Stimulated activated CD4-positive, alpha-beta T cell treated with anti-CD3 and anti-CD28 coated beads, Interleukin-12 subunit alpha, Interleukin-12 subunit beta, amount 100 ng/mL, for 24 hours (primary cell): ENCODE results near the gene INF2.
A peak's percentile ranks its signal among the peaks of the same experiment; 100 is the strongest.
"Not testable (repeated sequence)": the region's sequence is repeated elsewhere in the genome, so short reads cannot be mapped to it uniquely, and the experiment has no call there.

Source experiments
- DNase-seq, 2 experiments: peaks; one replicate each; pipeline ENCODE4 v3.0.0-alpha.2; 2020; ENCODE audit warnings: low read depth in 2 of 2

The INF2 gene

DNA sequence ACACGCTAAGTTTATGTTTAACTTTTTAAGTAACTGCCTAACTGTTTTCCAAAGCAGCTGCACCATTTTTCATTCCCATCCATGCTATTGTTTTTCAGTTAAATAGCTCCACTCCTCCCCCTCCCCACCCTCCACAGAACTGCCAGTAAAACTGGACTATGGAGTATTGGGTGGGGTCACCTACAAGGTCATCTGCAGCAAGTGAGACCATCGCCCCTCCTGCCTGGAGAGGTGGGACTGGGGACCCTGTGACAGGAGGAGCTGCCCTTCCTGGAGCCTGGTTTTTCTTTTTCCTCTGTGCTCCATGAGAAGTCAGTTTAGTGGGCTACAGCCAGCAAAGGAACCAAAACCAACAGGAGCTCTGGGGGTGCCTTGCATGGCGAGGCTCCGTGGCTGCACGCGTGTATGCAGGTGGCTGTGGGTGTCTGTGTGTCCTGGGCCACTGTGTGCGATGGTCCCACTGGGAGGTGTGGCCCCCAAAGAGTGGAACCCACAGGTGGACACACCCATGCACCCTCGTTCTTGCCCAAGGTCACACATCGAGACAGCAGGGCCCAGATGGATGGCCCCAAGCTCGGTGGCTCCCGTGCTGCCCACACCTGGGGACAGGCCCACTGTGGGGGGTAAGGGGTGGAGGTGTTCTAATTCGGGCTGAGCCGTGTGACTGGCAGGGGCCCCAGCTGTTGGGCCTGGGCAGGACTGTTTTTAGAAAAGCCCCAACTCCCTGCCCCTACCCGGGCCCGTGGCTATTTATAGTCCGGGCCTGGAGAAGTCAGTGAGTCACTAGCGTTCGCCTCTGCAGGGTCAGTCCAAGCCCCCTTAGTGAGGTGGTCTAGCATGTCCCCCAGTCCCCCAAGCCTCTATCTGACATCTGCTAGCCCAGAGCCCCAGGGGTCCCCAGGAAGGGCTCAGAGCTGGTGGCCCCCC, 32.4 kb downstream of the INF2 start:
- DNase-seq: no peak

DNA sequence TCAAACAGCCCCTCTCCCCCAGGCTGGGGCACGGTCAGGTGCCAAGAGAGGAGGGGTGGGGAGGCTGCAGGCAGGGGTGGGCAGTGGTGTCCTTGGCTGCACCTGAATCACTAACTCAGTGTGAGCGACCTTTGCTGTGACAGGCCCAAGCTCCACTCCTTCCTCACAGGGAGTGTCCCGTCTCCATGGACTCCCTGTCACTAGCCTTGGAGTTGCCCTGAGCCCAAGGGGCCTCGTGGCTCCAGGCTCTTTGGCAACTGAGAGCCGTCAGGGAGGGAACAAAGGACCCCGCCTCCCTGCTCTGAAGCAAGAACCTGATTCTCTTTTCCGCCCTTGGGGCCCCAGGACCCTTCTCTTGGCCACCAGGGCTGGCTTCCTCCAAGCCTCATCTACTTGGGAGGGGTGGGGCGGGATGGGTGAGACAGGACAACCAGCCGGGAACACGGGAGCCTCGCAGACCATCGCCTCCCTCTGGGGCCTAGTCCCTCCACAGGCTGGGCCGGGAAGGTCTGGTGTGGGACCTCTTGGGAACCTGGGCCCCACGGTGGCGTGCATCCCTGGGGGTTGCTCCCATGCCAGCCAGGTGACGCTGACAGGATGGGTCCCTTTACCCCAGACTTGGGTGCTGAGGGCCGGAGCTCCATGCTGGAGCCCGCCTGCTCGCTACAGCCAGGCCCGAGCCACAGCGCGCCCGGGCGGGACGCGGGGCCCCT, 33.7 kb downstream of the INF2 start:
- no peak for DNase-seq

DNA sequence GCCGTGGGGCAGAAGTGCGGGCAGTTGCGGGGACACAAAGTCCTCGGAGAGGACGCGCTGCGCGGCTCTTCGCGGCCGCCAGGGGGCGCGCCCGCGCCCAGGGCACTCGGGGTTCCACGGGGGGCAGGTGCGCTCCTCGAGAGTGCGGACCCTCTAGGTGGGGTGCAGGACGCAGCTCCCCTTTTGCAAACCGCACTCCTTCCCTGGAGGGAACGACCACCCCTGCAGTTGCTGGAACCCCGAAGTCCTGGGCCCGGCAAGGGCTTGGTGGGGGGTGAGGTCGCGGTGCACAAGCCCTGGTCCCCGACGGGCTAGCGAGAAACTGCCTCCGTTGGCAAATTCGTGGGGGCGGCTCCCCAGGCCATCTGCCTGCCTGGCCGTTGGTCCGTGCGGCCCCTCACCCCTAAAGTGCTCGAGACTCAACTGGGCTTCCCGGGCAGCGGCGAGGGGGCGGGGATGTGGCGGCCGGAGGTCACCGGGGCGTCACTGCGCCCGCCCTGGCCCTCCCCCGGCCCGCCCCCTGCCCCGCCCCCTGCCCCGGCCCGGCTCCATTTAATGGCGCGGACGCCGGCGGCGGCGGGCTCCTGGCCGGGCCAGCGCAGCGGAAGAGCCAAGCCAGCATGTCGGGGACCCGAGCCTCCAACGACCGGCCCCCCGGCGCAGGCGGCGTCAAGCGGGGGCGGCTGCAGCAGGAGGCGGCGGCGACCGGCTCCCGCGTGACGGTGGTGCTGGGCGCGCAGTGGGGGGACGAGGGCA, 34.4 kb downstream of the INF2 start, which contains the start of gene ADSS1:
Gene ADSS1, plus strand, starts transcription at position 579 of the 756 bp plus-strand sequence. Its CDS starts 42 bp downstream, at position 621.
- DNase-seq: peak; percentile 22 to 34

DNA sequence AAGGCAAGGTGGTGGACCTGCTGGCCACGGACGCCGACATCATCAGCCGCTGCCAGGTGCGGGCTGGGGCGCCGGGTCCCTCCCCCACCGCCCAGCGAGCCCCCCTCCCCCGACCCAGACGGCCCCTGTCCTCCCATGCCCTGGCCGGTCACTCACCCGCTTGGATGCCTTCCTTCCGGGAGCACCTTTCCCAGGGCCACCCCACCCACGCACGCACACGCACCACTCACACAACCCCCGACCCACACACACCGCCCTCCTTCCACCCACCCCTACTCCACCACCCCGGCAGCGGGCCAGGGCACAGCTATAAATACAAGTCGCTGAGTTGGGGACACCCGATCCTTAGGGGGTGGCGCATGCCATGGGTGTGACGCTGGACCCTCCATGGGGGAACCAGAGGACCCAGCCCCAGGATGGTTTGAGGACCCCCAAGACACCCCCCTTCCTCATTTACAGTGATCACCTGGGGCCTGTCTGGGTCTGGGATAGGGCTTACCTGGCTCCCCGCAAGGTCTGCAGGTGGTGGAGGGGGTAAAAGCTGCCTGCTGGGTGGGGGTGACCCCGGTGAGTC, 35.1 kb downstream of the INF2 start:
- peak in 1 of 2 experiments; percentile 16 for DNase-seq

DNA sequence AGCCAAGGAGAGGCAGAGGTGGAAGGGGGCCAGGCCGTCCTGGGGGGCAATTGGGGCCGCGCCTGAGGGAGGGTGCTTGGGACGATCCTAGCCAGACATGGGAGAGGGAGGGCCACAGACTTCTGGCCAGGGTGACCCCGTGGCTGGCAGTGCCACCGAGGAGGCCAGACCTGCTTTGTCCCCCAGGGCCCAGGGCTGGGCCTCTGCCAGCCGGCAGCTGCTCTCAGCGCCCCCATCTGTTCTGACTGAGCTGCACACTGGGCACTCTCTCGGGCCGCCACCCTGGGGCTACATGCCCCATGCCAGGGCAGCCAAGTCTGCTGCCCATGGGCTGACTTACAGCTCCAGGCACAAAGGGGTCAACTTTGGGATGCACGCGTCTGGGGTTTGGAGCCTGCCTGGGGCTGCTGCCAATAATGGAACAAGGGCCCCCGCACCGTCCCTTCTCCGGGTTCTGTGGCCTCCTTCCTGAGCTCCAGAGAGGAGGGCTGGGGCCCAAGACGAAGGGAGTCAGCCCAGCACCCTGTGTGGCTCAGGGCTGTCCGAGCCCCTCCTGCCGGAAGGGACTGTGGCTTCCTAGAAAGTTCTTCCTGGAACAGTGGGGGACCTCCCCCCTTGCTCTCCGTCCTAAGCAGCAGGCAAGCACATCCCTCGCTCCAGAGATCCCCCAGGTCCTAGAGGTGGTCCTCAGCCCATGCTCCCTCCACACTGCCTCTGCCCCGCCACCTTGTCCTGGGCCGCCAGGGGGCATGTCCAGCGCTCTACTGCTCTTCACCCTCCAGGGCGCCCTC, 35.8 kb downstream of the INF2 start:
- no peak for DNase-seq

DNA sequence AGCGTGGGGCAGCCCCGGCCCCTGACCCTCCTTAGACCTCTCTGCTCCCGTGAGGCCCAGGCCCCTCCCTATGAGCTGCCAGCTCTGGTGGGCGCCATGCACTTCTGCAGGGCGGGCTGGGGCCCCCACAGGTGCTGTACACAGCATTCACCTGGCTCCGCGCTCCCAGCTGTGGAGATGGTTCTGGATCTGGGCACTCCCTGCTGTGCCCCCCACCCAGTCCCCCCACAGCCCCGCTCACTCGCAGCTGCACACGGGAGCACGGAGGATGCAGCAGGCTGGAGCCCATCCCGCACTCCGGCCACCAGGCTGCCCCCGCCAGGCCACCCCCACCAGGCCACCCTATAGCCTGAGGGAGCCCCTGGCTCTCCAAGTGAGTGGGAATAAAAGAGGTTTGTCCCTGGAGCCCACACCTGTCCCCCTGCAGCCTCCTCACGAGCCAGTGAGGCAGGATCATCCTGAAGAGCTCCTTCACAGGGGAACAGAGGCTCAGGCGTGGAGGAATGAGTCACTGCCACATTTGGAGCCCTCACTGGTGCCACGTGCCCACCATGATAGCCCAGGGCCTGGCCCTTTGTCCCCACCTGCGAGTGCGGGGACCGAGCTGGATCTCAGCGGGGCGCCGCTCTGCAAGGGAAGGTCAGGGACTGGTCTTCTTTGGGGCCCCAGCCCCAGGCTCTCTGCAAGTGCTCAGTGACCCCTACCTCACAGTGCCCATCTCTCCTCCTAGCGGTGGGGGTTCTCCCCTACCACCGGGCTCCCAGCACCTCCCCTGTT, 36.5 kb downstream of the INF2 start:
- no peak for DNase-seq

DNA sequence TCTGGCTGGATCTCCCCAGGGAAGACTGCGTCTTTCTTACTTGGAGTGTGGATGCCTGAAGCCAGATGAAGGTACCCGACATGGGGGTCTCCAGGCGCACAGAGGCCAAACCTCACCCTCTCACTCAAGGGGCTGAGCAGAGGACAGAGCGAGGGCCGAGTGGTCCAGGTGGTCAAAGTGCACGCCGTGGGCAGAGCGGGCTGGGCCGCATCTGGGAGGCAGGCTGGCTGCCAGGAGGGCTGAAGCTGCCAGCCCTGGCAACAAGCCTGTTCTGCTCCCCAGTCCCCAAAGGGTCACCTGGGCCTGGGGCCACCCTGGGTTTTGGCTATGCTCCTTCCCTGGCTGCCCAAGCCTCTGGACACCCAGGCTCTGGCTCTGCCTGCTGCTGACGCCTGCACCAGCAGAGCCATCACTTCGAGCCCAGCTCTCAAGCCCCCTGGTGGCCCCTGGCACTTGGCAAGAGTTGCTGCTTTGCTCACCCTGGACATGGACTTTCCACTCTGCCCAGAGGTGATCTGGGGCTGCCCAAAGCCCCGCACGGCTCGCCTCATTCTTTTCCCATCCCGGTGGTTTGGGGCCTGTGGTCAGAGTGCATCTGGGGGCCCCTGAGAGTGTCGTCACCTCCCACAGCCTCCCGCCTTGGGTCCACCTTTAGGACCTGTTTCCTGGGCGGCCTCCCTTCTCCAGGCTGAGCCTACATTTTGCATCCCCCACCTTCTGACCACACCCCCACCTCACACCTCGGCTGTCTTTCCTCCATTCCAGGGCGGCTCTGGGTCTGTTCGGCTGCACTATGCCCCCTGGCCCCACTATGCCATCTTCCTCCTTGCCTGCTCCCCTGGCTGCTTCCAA, 37.4 kb downstream of the INF2 start:
- no peak for DNase-seq

DNA sequence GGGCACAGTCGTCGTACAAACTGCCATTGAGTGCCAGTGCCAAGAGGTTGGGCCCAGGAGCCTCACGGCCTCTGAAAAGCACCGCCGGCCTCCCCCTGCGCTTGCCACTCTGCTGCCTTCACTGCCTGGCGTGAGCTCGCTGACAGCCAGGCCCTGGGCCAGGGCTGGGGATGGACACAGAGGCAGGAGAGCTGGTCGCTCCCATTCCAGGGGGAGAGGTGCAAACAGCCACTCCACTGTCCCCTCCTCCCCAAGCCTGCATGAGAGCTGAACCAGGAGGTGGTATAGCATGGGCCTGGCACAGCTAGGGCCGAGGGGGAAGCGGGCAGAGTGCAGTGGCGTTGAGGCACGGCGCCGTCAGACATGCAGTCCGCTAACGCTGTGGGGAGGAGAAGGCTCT, 39.2 kb downstream of the INF2 start:
- DNase-seq: no peak

DNA sequence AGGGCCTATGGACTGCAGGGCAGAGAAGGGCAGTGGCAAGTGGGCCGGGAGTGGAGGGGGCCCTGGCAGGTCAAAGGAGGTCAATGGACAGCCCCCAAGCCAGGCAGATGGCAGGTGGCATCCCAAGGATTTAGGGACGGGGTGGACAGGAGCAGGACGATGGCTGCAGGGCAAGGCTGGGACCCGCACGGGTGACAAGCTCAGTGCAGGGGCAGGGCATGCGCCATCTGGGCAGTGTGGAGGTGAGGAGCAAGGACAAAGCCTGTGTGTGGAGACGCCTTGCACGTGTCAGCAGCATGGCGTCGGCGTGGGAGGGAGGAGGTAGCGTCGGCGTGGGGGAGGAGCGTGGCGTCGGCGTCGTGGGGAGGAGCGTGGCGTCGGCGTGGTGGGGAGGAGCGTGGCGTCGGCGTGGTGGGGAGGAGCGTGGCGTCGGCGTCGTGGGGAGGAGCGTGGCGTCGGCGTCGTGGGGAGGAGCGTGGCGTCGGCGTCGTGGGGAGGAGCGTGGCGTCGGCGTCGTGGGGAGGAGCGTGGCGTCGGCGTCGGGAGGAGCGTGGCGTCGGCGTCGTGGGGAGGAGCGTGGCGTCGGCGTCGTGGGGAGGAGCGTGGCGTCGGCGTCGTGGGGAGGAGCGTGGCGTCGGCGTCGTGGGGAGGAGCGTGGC, 39.9 kb downstream of the INF2 start:
- DNase-seq: not testable (repeated sequence)

DNA sequence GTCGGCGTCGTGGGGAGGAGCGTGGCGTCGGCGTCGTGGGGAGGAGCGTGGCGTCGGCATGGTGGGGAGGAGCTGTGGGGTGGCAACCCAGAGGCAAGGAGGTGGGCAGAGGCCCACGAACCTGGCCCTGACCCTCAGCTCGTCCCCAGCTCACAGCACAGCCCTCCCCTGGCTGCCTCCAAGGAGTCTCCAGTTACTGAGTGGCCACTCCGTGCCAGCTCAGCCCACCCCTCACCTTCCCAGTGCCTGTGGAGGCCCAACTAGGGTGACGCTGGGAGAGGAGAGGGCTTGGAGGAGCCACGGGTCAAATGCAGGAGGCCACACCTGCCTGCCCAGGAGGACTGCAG, 40.4 kb downstream of the INF2 start:
- no peak for DNase-seq

DNA sequence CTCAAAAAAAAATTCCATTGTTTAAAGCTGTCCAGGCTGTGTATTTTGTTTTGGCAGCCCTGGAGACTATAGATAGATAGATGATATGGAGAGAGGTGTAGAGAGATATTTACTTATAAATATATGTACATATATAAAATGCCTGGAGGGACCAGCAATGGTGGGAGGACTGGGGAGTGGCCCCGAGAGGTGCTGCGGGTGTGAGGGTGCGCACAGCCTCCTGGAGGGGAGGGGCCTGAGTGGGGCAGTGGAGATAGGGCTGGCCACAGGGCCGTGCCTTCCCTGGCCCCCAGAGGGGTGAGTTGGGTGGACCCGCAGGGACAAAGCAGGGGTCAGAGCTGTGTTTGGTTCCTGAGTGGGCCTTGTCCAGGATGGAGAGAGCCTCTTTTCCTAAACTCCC, 41.1 kb downstream of the INF2 start:
- DNase-seq: no peak

DNA sequence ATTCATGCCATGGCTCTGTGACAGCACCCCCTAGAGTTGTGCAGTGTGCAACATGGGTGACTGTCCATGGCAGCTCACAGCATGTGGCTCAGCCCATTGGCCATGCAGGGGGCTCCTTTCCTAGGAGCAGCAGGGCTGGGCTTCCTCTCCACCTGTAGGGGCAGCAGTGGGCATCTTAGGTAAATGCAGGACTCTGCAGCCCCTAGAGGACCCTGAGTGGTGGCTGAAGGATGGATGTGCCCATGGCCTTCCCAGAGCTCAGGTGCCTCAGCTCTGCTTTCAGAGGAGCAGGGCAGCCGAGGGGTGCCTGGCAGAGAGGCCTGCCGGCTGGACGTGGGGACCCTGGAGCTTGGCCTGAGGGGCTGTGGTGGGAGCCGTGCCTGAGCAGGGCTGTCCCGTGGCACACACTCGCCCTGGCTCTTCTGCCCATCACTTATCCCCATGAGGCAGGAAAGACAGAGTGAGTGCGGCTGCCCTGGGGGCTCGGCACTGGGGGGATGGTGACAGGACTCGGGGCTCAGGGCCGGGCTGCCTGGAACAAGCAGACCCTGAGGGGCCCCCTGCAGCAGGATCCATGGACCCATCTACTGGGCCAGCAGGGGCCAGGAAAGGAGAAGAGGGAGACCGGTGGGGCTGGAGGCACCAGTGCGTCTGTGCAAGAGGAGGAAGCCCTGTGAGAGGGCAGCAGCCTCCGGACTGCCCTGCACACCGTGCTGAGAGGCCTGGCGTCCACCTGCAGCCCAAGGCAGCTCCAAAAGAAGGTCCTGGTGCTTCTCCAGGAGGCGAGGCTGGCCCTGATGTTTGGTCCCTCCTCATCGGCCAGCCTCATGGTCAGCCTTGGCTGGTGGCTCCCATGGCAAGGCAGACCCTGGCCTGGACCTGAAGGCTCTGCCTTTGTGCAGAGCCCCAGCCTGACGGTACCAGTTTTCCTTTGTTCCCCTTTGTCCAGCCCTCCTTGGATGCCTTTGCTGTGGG, 42.2 kb downstream of the INF2 start:
- no peak for DNase-seq

DNA sequence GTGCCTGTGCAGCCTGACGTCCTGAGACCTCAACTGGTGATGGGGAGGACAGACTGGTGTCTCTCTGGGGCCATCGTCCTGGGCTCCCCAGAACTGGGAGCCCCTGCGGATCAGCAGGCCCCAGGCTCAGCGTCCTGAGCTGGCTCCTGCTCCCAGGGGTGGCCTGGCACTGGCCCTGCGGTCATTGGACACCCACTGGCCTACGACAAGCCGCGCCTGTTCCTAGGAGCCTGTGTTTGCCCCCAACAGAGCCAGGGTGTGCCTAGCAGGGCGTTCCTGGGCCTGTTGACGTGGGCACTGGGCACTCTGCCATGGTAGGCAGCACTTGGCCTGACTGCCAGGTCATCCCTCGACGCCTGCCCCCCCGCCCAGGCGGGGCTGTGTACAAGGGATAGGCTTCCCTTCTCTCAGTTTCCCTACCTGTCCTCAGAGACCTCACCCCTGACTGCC, 43.0 kb downstream of the INF2 start:
- DNase-seq: no peak

DNA sequence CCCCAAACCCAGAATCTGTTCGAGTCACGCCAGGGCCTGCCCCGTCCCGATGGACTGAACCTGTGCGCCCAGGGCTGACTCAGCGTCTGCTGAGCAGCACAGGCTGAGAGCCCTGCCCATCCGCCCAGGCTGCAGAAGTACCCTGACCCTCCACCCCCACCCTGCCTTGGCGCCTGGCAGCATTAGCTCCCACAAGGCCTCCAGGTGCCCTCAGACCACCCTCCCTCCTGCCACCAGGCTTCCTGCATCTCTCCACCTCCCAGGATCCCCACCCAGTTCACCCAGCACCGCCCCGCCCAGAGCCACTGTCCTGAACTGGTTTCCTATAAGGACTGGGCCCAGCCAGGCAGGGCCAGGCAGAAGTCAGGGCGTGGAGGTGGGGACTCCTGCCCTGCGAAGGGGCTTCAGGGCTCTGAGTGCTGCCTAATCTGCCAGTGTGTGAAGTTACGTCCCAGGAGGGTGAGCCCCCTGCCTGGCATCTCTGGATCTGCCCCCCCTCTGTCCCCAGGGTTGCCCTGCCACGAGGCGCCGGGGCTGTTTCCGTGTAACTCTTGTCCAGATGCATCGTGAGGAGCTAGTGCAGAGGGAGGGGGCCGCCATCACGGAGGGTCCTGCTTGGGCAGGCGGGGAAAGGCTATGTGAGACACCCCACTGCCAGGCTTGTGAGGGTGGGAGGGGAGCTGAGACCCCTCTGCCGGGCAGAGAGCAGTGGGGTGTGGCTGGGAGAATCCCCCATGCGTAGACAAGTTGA, 43.7 kb downstream of the INF2 start:
- DNase-seq: no peak

DNA sequence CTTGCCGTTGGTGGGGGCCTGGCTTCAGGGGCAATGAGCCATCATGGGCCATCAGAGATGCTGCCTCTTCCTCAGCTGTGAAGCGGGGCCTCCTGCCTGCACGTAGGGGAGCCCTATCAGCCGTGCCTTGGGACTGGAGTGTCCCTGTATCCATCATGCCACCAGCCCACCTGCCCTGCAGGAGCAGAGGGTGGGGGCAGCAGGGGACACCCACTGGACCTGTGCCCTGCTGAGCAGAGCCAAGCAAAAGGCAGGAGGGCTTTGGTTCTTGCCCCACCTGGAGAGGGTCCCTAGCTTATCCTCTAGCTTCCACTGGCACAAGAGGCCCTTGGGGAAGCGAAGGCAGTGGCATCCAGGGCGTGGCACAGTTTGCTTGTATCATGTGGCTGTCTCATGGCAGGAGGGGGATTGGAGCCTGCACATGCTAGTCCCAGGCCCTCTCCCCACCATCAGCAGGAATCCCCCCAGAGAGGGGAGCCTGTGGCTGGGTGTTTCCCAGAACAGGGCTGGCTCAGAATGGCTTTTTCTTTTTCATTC, 44.7 kb downstream of the INF2 start:
- no peak for DNase-seq

DNA sequence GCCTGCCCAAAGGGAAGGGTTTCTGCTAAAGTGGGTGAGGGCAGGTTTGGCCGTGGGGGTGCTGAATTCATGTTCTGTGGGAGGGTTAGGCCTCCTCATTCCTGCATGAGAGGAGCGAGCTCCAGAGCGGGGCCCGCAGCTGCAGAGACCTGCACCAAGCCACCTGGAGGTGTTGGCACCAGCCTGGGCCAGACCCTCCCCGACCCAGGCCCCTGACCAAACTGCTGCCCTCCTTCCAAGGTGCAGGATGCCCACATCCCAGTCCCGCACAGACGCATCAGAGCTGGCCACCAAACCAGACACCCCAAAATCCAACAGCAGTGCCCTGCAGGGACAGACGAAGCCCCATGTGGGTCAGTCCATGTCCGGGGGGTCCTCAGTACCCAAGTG, 45.2 kb downstream of the INF2 start:
- DNase-seq: no peak
